MM.1S (cell line): Measurements from ENCODE around the gene INSR.

ENCODE experiments used
- DNase-seq: peaks from one replicate; pipeline ENCODE4 v3.0.0-alpha.2; 2015
- H2AFZ ChIP-seq: fragments of 300-600 bp; sonication (generic); 2 replicates; pipeline ENCODE4 v1.6.0; 2016; ENCODE audit warnings: antibody characterized with exemption, low read length
- H3F3A ChIP-seq: fragments of 300-600 bp; sonication (generic); 2 replicates; pipeline ENCODE4 v1.6.1; 2016; ENCODE audit warnings: mild to moderate bottlenecking, antibody characterized with exemption, low read length, moderate library complexity, mixed read lengths; ENCODE audit not compliant: insufficient read depth
- H3K27ac ChIP-seq: fragments of 300-600 bp; sonication (generic); 2 replicates; pipeline ENCODE4 v1.5.1; 2016; ENCODE audit warnings: mild to moderate bottlenecking, low read length
- H3K27me3 ChIP-seq: fragments of 300-600 bp; sonication (generic); replicated peaks from 2 replicates; pipeline ENCODE4 v1.6.0; 2016; ENCODE audit warnings: low read length; ENCODE audit not compliant: insufficient read depth
- H3K36me3 ChIP-seq: fragments of 300-600 bp; sonication (generic); replicated peaks from 2 replicates; pipeline ENCODE4 v1.6.1; 2016; ENCODE audit warnings: mild to moderate bottlenecking, low read length, mixed read lengths; ENCODE audit not compliant: insufficient read depth
- H3K4me1 ChIP-seq: fragments of 300-600 bp; sonication (generic); 2 replicates; pipeline ENCODE4 v1.6.1; 2016; ENCODE audit warnings: low read length, mixed read lengths
- H3K4me2 ChIP-seq: fragments of 300-600 bp; sonication (generic); 2 replicates; pipeline ENCODE4 v1.6.0; 2016; ENCODE audit warnings: low read depth, low read length
- H3K4me3 ChIP-seq: fragments of 300-600 bp; sonication (generic); 2 replicates; pipeline ENCODE4 v1.5.1; 2016; ENCODE audit warnings: low read length, mixed read lengths
- H3K79me2 ChIP-seq: fragments of 300-600 bp; sonication (generic); 2 replicates; pipeline ENCODE4 v1.6.1; 2016; ENCODE audit warnings: mixed run types, low read length, mixed read lengths
- H3K9ac ChIP-seq: fragments of 300-600 bp; sonication (generic); 2 replicates; pipeline ENCODE4 v1.6.1; 2016; ENCODE audit warnings: low read length, mixed read lengths
- H3K9me2 ChIP-seq: fragments of 300-600 bp; sonication (generic); replicated peaks from 2 replicates; pipeline ENCODE4 v1.6.1; 2016; ENCODE audit warnings: mild to moderate bottlenecking, low read length, mixed read lengths; ENCODE audit not compliant: insufficient read depth
- H3K9me3 ChIP-seq: fragments of 300-600 bp; sonication (generic); replicated peaks from 2 replicates; pipeline ENCODE4 v1.6.1; 2016; ENCODE audit warnings: mild to moderate bottlenecking, low read length, mixed read lengths; ENCODE audit not compliant: insufficient read depth
- H4K20me1 ChIP-seq: fragments of 300-600 bp; sonication (generic); 2 replicates; pipeline ENCODE4 v1.6.1; 2016; ENCODE audit warnings: mild to moderate bottlenecking, low read length, moderate library complexity, mixed read lengths; ENCODE audit not compliant: insufficient read depth
- EZH2 ChIP-seq: fragments of 300-600 bp; sonication (generic); optimal IDR thresholded peaks from 2 replicates; pipeline ENCODE3; 2017; ENCODE audit warnings: low read depth, mild to moderate bottlenecking, antibody characterized with exemption, low read length, mixed read lengths
- EZH2phosphoT487 ChIP-seq: fragments of 300-600 bp; sonication (generic); IDR thresholded peaks from 2 replicates; pipeline ENCODE4 v1.6.1; 2018; ENCODE audit warnings: antibody characterized with exemption, low read length
- TF ChIP-seq, protein P1 (sequence below): fragments of 300-600 bp; sonication (generic); IDR thresholded peaks from 2 replicates; pipeline ENCODE4 v1.5.1; 2016; ENCODE audit warnings: antibody characterized with exemption, low read length, mixed read lengths

Gene INSR

DNA sequence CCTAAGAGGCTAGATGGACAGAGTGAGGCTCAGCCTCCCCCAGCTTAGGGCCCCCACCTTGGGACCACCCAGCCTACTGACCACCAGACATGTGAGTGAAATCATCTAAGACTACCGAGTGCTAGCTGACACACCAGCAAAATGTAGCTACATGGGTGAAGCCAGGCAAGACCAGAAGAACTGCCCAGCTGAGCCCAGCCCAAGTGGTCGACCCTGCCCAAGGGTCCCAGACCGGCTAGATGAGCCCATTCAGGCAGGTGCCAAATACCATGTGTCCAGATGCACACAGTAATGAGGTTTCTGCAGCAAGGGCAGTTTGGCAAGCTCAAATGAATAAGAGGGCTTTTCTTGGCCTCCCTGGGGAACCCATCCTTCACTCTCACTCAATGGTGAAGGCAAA is 168.1 kb downstream of the INSR start:
- Histone ChIP-seq H3K4me3 (no peak overlapping the region), H2AFZ (no peak overlapping the region), H3K36me3 (peaks cover 3% of the 10 kb centered on the region; the same call in 1 of the 2 replicates), H3K9me2 (no peaks in the 10 kb centered on the region), H3K27me3 (no peaks in the 10 kb centered on the region), H3K4me1 (no peaks in the 10 kb centered on the region), H3K9ac (no peak overlapping the region), H4K20me1 (no peaks in the 10 kb centered on the region), H3K79me2 (no peaks in the 10 kb centered on the region), H3K4me2 (no peak overlapping the region), H3K9me3 (no peaks in the 10 kb centered on the region), H3F3A (no peaks in the 10 kb centered on the region), H3K27ac (no peak overlapping the region)
- no peak for DNase-seq
- TF ChIP-seq, protein P1, sequence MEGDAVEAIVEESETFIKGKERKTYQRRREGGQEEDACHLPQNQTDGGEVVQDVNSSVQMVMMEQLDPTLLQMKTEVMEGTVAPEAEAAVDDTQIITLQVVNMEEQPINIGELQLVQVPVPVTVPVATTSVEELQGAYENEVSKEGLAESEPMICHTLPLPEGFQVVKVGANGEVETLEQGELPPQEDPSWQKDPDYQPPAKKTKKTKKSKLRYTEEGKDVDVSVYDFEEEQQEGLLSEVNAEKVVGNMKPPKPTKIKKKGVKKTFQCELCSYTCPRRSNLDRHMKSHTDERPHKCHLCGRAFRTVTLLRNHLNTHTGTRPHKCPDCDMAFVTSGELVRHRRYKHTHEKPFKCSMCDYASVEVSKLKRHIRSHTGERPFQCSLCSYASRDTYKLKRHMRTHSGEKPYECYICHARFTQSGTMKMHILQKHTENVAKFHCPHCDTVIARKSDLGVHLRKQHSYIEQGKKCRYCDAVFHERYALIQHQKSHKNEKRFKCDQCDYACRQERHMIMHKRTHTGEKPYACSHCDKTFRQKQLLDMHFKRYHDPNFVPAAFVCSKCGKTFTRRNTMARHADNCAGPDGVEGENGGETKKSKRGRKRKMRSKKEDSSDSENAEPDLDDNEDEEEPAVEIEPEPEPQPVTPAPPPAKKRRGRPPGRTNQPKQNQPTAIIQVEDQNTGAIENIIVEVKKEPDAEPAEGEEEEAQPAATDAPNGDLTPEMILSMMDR, result no peak
- no peak for TF ChIP-seq EZH2
- no peak for TF ChIP-seq EZH2phosphoT487

DNA sequence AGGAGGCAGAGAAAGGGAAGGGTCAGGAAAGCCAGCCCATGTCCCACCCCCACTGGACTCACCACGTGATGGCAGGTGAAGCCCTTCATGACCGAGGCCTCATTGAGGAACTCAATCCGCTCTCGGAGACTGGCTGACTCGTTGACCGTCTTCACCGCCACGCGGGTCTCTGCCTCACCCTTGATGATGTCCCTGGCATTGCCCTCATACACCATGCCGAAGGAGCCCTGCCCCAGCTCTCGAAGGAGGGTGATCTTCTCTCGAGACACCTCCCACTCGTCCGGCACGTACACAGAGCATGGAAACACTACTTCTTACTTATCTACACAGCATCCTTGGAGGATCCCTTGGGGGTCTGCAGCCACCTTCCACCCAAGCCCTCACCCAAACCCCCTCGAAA is 169.0 kb downstream of the INSR start:
- Histone ChIP-seq H3K36me3 (peaks cover 3% of the 10 kb centered on the region; the same call in 1 of the 2 replicates), H3F3A (no peaks in the 10 kb centered on the region), H3K27ac (no peak overlapping the region), H3K27me3 (no peaks in the 10 kb centered on the region), H3K4me2 (no peak overlapping the region), H3K9me3 (no peaks in the 10 kb centered on the region), H3K9ac (no peak overlapping the region), H3K79me2 (no peaks in the 10 kb centered on the region), H3K9me2 (no peaks in the 10 kb centered on the region), H3K4me1 (no peaks in the 10 kb centered on the region), H2AFZ (no peak overlapping the region), H3K4me3 (no peak overlapping the region), H4K20me1 (no peaks in the 10 kb centered on the region)
- TF ChIP-seq, protein P1, result no peak
- TF ChIP-seq EZH2, result no peak
- no peak for TF ChIP-seq EZH2phosphoT487
- no peak for DNase-seq

DNA sequence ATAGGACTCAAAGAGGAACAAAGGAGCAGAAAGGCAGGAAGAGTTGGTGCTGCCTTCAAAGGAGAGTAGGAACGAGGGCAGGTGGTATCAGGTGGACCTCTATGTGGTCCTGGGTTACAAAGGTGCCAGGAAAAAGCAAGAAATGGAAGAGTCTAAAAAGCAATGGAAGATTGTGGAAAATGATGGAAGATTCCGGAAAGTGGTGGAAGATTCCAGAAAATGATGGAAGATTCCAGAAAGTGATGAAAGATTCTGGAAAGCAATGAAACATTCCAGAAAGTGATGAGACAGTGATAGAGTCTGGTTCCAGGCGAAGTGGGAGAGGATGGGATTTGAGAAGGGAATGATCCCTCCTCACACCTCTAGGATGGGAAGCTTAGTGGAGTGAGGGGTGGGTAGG is 169.4 kb downstream of the INSR start:
- Histone ChIP-seq H3F3A (no peaks in the 10 kb centered on the region), H2AFZ (no peak overlapping the region), H3K36me3 (peaks cover 3% of the 10 kb centered on the region; the same call in 1 of the 2 replicates), H3K27ac (no peak overlapping the region), H3K27me3 (no peaks in the 10 kb centered on the region), H3K79me2 (no peaks in the 10 kb centered on the region), H3K9me3 (no peaks in the 10 kb centered on the region), H4K20me1 (no peaks in the 10 kb centered on the region), H3K9me2 (no peaks in the 10 kb centered on the region), H3K4me2 (no peak overlapping the region), H3K4me3 (no peak overlapping the region), H3K4me1 (no peaks in the 10 kb centered on the region), H3K9ac (no peak overlapping the region)
- TF ChIP-seq, protein P1, result no peak
- TF ChIP-seq EZH2phosphoT487 (no peak), EZH2 (no peak)
- DNase-seq, result no peak
